Endothelial cell of umbilical vein (primary cell): ENCODE measurements around the gene FDX1. TPM values are rescaled to one million over a fixed set of nuclear protein-coding genes. Genes with fewer than 3 reads are reported as not detected.
"Not testable (repeated sequence)": the region's sequence is repeated elsewhere in the genome, so short reads cannot be mapped to it uniquely, and the experiment has no call there.

ENCODE experiments used
- BruUV-seq: library from RNA; stranded (reverse); fragments of 400-500 nt; replicated peaks from 2 replicates; lab custom pipeline; 2021; lab: Mats Ljungman, UMichigan
- CTCF ChIA-PET: fragments of 300-600, 350-600 bp; sonication (Branson Sonifier 250); formaldehyde crosslinking; loops from one replicate; lab custom pipeline; 2021; ENCODE audit warnings: antibody characterized with exemption, inconsistent platforms; lab: Charles Lee
- POLR2A ChIA-PET: fragments of 300-600, 350-600 bp; sonication (Branson Sonifier 250); formaldehyde crosslinking; loops from one replicate; lab custom pipeline; 2021; ENCODE audit warnings: antibody characterized with exemption, inconsistent platforms; lab: Charles Lee
- DNase-seq: peaks from one replicate; pipeline ENCODE4 v3.0.0-alpha.2; 2011; ENCODE audit warnings: low read depth, low spot score
- FAIRE-seq: peaks from 2 replicates; lab custom pipeline; 2011; peaks lifted over from hg19 to GRCh38; lab: Jason Lieb, UNC
- H2AFZ ChIP-seq: 2 replicates; pipeline ENCODE4 v1.6.0; 2012; ENCODE audit warnings: low read depth, low read length, control low read depth, inconsistent platforms
- H3K27ac ChIP-seq: 2 replicates; pipeline ENCODE4 v1.5.1; 2011; ENCODE audit warnings: low read depth, mild to moderate bottlenecking, control low read depth, low read length, moderate library complexity; ENCODE audit not compliant: insufficient read depth
- H3K27me3 ChIP-seq, 2 experiments: 2 replicates each; pipeline versions ENCODE4 v1.6.0 to v1.6.1; 2011; ENCODE audit warnings: low read length in 2 of 2, mixed read lengths in 1 of 2; ENCODE audit not compliant: control insufficient read depth in 2 of 2, insufficient read depth in 2 of 2
- H3K36me3 ChIP-seq, 2 experiments: 2 replicates in 1 of 2; 3 replicates in 1 of 2; pipeline ENCODE4 v1.5.1; 2011; ENCODE audit warnings: low read length in 2 of 2, mild to moderate bottlenecking in 1 of 2, moderate library complexity in 1 of 2; ENCODE audit not compliant: control insufficient read depth in 2 of 2, insufficient read depth in 2 of 2; ENCODE audit errors: extremely low read depth in 1 of 2
- H3K4me1 ChIP-seq: 3 replicates; pipeline ENCODE4 v1.5.1; 2011; ENCODE audit warnings: mild to moderate bottlenecking, low read length; ENCODE audit not compliant: control insufficient read depth, insufficient read depth; ENCODE audit errors: extremely low read depth
- H3K4me2 ChIP-seq: 2 replicates; pipeline ENCODE4 v1.6.1; 2011; ENCODE audit warnings: low read length, control low read depth, mixed read lengths; ENCODE audit not compliant: insufficient read depth
- H3K4me3 ChIP-seq, 3 experiments: fragments of 200-600 bp in 1 of 3; sonication (generic), shearing (Covaris generic) in 1 of 3; replicated peaks in 1 of 3; 2 replicates each; pipeline ENCODE4 v1.5.1; 2011 to 2016; ENCODE audit warnings: control low read depth in 3 of 3, low read length in 3 of 3, mild to moderate bottlenecking in 2 of 3, inconsistent platforms in 1 of 3, low read depth in 1 of 3, moderate library complexity in 1 of 3; ENCODE audit not compliant: insufficient read depth in 1 of 3
- H3K79me2 ChIP-seq: 2 replicates; pipeline ENCODE4 v1.6.0; 2012; ENCODE audit warnings: low read length, inconsistent platforms; ENCODE audit not compliant: control insufficient read depth, insufficient read depth
- H3K9ac ChIP-seq: replicated peaks from 2 replicates; pipeline ENCODE3; 2011; ENCODE audit warnings: low read length, control low read depth; ENCODE audit not compliant: insufficient read depth; ENCODE audit errors: extremely low read depth
- H3K9me1 ChIP-seq: replicated peaks from 3 replicates; pipeline ENCODE4 v1.6.0; 2011; ENCODE audit warnings: mild to moderate bottlenecking, low read length; ENCODE audit not compliant: control insufficient read depth, insufficient read depth; ENCODE audit errors: extremely low read depth
- H3K9me3 ChIP-seq: replicated peaks from 2 replicates; pipeline ENCODE4 v1.5.1; 2012; ENCODE audit warnings: low read length, inconsistent platforms; ENCODE audit not compliant: control insufficient read depth, insufficient read depth
- H4K20me1 ChIP-seq: replicated peaks from 2 replicates; pipeline ENCODE3; 2011; ENCODE audit warnings: mild to moderate bottlenecking, low read length; ENCODE audit not compliant: control insufficient read depth, insufficient read depth; ENCODE audit errors: extremely low read depth
- GATA2 ChIP-seq: IDR thresholded peaks from 2 replicates; pipeline ENCODE4 v1.7.0; 2011; ENCODE audit warnings: low read depth, mild to moderate bottlenecking, moderate library complexity, mixed read lengths, low read length; ENCODE audit not compliant: insufficient read length, insufficient read depth
- POLR2A ChIP-seq: IDR thresholded peaks from 2 replicates; pipeline ENCODE4 v1.6.1; 2012; ENCODE audit warnings: low read depth, mild to moderate bottlenecking, control low read depth, low read length
- POLR2AphosphoS5 ChIP-seq: IDR thresholded peaks from 2 replicates; pipeline ENCODE4 v1.6.1; 2012; ENCODE audit warnings: low read depth, mild to moderate bottlenecking, control low read depth, low read length, moderate library complexity; ENCODE audit not compliant: insufficient read depth
- dilution Hi-C: fragments of 300-500 bp; cut with MboI; formaldehyde crosslinking; loops from one replicate; pipeline ENCODE4 v1.15.0; 2019; ENCODE audit warnings: low sequenced_read_pairs; ENCODE audit not compliant: extremely low pct_ligation_motif_present
- intact Hi-C: fragments of 100-400 bp; cut with micrococcal nuclease; formaldehyde crosslinking; loops from one replicate; pipeline ENCODE4 v1.10.0; 2022
- polyA plus RNA-seq, 4 experiments: library from polyadenylated mRNA; depleted of rRNA in 3 of 4; stranded (reverse) in 3 of 4; unstranded in 1 of 4; fragments of >200 nt; gene quantifications; 2 replicates each; pipeline versions ENCODE4 v1.2.1 to v1.2.3, GENCODE V29; 2011 to 2012; ENCODE audit warnings: missing spikeins in 1 of 4
- total RNA-seq: library from RNA; stranded (reverse); gene quantifications from 2 replicates; pipeline ENCODE4 v1.2.3, GENCODE V29; 2021
- TF ChIP-seq, protein P1 (sequence below): IDR thresholded peaks from 2 replicates; pipeline ENCODE4 v1.6.1; 2011; ENCODE audit not compliant: insufficient read depth, insufficient read length

FDX1 gene
- total and polyA plus RNA-seq, 2 donors (not counting 3 experiments of a cell fraction or from before 2014, with no cell fraction given) = 4.7 to 11.0 TPM

DNA sequence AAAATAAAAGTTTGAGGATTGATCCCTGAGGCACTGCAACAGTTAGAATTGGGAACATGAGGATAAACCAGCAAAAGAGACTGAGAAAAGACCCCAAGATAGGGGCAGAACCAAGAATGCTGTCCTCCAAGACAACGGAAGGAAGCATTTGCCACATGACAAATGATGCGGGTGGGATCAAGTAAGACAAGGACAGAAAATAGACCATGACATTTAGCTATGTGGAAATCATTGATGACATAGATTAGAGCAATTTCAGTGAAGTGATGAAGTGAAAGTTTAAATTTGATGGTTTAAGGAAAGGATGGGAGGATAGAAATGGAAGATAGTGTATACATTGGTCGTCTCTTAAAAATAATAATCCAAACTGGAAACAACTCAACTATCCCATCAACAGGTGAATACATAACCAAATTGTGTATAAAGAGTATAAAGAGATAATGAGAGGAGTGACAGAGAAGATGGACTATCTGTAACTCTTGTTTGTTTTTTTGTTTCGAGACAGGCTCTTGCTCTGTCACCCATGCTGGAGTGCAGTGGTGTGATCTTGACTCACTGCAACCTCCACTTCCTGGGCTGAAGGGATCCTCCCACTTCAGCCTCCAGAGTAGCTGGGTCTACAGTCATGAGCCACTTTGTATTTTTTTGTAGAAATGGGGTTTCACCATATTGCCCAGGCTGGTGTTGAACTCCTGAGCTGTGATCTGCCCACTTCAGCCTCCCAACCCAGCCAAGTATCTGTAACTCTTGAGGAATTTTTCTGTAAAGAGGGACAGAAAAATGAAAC, 48.7 kb upstream of the FDX1 start:
- intact Hi-C loops = loop anchor here (1.0 kb wide), 1 partner anchor 525 kb away; no protein-coding TSS in a partner anchor
- BruUV-seq = no TSS peak
- FAIRE-seq = no peak

DNA sequence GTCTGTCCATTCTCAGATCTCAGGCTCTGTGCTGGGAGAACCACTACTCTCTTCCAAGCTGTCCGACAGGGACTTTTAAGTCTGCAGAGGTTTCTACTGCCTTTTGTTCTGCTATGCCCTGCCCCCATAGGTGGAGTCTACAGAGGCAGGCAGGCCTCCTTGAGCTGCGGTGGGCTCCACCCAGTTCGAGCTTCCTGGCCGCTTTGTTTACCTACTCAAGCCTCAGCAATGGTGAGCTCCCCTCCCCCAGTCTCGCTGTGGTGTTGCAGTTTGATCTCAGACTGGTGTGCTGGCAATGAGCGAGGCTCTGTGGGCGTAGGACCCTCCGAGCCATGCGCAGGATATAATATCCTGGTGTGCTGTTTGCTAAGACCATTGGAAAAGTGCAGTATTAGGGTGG, 41.5 kb upstream of the FDX1 start:
- H4K20me1 ChIP-seq, H3K36me3 ChIP-seq, FAIRE-seq, H3K9me3 ChIP-seq, H3K4me3 ChIP-seq, POLR2A ChIA-PET, H3K27me3 ChIP-seq, H2AFZ ChIP-seq, H3K9ac ChIP-seq, H3K27ac ChIP-seq, dilution Hi-C loops, BruUV-seq, H3K9me1 ChIP-seq, CTCF ChIA-PET, H3K79me2 ChIP-seq, DNase-seq, H3K4me2 ChIP-seq, H3K4me1 ChIP-seq, intact Hi-C loops: not testable (repeated sequence)

More for the DNA sequence above, 48.7 kb upstream of the FDX1 start:
- no peak for DNase-seq
- no peak overlapping the region for H3K4me3 ChIP-seq
- no peaks in the 10 kb centered on the region for H4K20me1 ChIP-seq
- H3K4me1 ChIP-seq = peaks cover 5% of the 10 kb centered on the region
- H2AFZ ChIP-seq = no peak overlapping the region
- H3K79me2 ChIP-seq = no peaks in the 10 kb centered on the region
- H3K36me3 ChIP-seq = no peaks in the 10 kb centered on the region
- ChIA-PET POLR2A (no interaction called here), CTCF (no interaction called here)
- H3K27me3 ChIP-seq = no peaks in the 10 kb centered on the region
- no peaks in the 10 kb centered on the region for H3K9me1 ChIP-seq
- no peak overlapping the region for H3K4me2 ChIP-seq
- dilution Hi-C loops = no loop called here
- H3K27ac ChIP-seq = no peak overlapping the region
- TF ChIP-seq, protein P1, sequence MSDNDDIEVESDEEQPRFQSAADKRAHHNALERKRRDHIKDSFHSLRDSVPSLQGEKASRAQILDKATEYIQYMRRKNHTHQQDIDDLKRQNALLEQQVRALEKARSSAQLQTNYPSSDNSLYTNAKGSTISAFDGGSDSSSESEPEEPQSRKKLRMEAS = no peak
- TF ChIP-seq GATA2 = no peak
- TF ChIP-seq POLR2A = no peak
- TF ChIP-seq POLR2AphosphoS5 = no peak
- H3K9ac ChIP-seq = no peak overlapping the region
- H3K9me3 ChIP-seq = no peaks in the 10 kb centered on the region
